Measurements from ENCODE around the gene CSMD2.

CSMD2 gene

GRCh38 chr1:33586795-33587194 is 578.2 kb downstream of the CSMD2 start:
- no peak overlapping the region for H3K4me3 ChIP-seq (ENCODE audit: low read depth, low read length)
- no peak for TF ChIP-seq CTCF (IDR thresholded peaks at IDR 0.05; ENCODE audit: borderline replicate concordance, insufficient read depth, low read depth, low read length)

GRCh38 chr1:33586106-33586505 is 578.9 kb downstream of the CSMD2 start:
- no peak for TF ChIP-seq CTCF (IDR thresholded peaks at IDR 0.05; ENCODE audit: borderline replicate concordance, insufficient read depth, low read depth, low read length)
- no peak overlapping the region for H3K4me3 ChIP-seq (ENCODE audit: low read depth, low read length)

- TF ChIP-seq CTCF (IDR thresholded peaks at IDR 0.05; ENCODE audit: borderline replicate concordance, insufficient read depth, low read depth, low read length) = no peak
- H3K4me3 ChIP-seq (ENCODE audit: low read depth, low read length) = no peak overlapping the region
These were observed 581.5 kb downstream of the CSMD2 start for GRCh38 chr1:33583567-33583966.

- TF ChIP-seq CTCF (IDR thresholded peaks at IDR 0.05; ENCODE audit: borderline replicate concordance, insufficient read depth, low read depth, low read length) = no peak
- no peak overlapping the region for H3K4me3 ChIP-seq (ENCODE audit: low read depth, low read length)
These were observed 586.2 kb downstream of the CSMD2 start for GRCh38 chr1:33578557-33579448.

GRCh38 chr1:33577663-33578062 is 587.4 kb downstream of the CSMD2 start:
- H3K4me3 ChIP-seq (ENCODE audit: low read depth, low read length) = no peak overlapping the region
- TF ChIP-seq CTCF (IDR thresholded peaks at IDR 0.05; ENCODE audit: borderline replicate concordance, insufficient read depth, low read depth, low read length) = no peak

- no peak for TF ChIP-seq CTCF (IDR thresholded peaks at IDR 0.05; ENCODE audit: borderline replicate concordance, insufficient read depth, low read depth, low read length)
- no peak overlapping the region for H3K4me3 ChIP-seq (ENCODE audit: low read depth, low read length)
These were observed 588.0 kb downstream of the CSMD2 start for GRCh38 chr1:33576821-33577599.

Measured in GM12875 (cell line).